Urinary bladder (tissue), 4 donors: ENCODE data around the gene BMPER. TPM values are rescaled to one million over a fixed set of nuclear protein-coding genes. Genes with fewer than 3 reads are reported as not detected.

ENCODE experiments used
- DNase-seq: peaks from one replicate; pipeline ENCODE4 v3.0.0-alpha.2; 2015; ENCODE audit errors: extremely low spot score
- H3K27ac ChIP-seq: one replicate; pipeline ENCODE4 v1.5.1; 2013; ENCODE audit warnings: low read depth, mild to moderate bottlenecking, moderate library complexity
- H3K36me3 ChIP-seq: one replicate; pipeline ENCODE4 v1.6.1; 2013; ENCODE audit warnings: mild to moderate bottlenecking, moderate library complexity; ENCODE audit not compliant: insufficient read depth
- H3K4me1 ChIP-seq: one replicate; pipeline ENCODE4 v1.6.1; 2013; ENCODE audit warnings: mild to moderate bottlenecking, moderate library complexity; ENCODE audit not compliant: insufficient read depth
- H3K4me3 ChIP-seq: one replicate; pipeline ENCODE4 v1.5.1; 2013; ENCODE audit warnings: low read depth, low read length
- WGBS: extraction: QIAGEN DNeasy Blood & Tissue Kit; methylation state at CpG from one replicate; pipeline ENCODE4 v1.1.7; 2013; 5-methylcytosine and 5-hydroxymethylcytosine counted together
- polyA plus RNA-seq: library from polyadenylated mRNA; stranded (reverse); fragments of 200-250 nt; gene quantifications from one replicate; pipeline ENCODE4 v1.2.3, GENCODE V29; 2013
- total RNA-seq: library from RNA; depleted of rRNA; stranded (reverse); fragments of >200 nt; gene quantifications from one replicate; pipeline ENCODE4 v1.2.3, GENCODE V29; 2014
- donor health status: healthy with polysubstance abuse.
- donor health status: healthy.

The BMPER gene
- total and polyA plus RNA-seq, 2 donors, result 3.5 to 18.9 TPM

GRCh38 chr7:34044734-34045353 lies 139.5 kb downstream of the BMPER start:
- Histone ChIP-seq H3K36me3 (no peaks in the 10 kb centered on the region), H3K4me1 (no peaks in the 10 kb centered on the region), H3K4me3 (no peak overlapping the region), H3K27ac (no peak overlapping the region)
- DNase-seq, result no peak
- 92% methylated on average over 7 of the region's 7 CpGs for WGBS

GRCh38 chr7:34048445-34048844 lies 143.1 kb downstream of the BMPER start:
- DNase-seq, result no peak
- Histone ChIP-seq H3K27ac (no peak overlapping the region), H3K4me1 (no peaks in the 10 kb centered on the region), H3K4me3 (no peak overlapping the region), H3K36me3 (no peaks in the 10 kb centered on the region)
- 97% methylated on average over 1 of the region's 1 CpG for WGBS

GRCh38 chr7:34054075-34054474 lies 148.7 kb downstream of the BMPER start:
- H3K36me3 ChIP-seq, result no peaks in the 10 kb centered on the region
- no peak overlapping the region for H3K27ac ChIP-seq
- DNase-seq, result no peak
- H3K4me3 ChIP-seq, result no peak overlapping the region
- WGBS, result 87% methylated on average over 3 of the region's 3 CpGs
- no peaks in the 10 kb centered on the region for H3K4me1 ChIP-seq

GRCh38 chr7:34057136-34057535 lies 151.8 kb downstream of the BMPER start:
- no peak for DNase-seq
- H3K4me3 ChIP-seq, result no peak overlapping the region
- no peaks in the 10 kb centered on the region for H3K36me3 ChIP-seq

GRCh38 chr7:34057956-34058355 lies 152.6 kb downstream of the BMPER start:
- Histone ChIP-seq H3K36me3 (no peaks in the 10 kb centered on the region), H3K4me1 (no peaks in the 10 kb centered on the region), H3K27ac (no peak overlapping the region), H3K4me3 (no peak overlapping the region)
- 92% methylated on average over 5 of the region's 5 CpGs for WGBS
- DNase-seq, result no peak

More at GRCh38 chr7:34057136-34057535, 151.8 kb downstream of the BMPER start:
- H3K4me1 ChIP-seq, result no peaks in the 10 kb centered on the region
- no peak overlapping the region for H3K27ac ChIP-seq

GRCh38 chr7:34058801-34059135 lies 153.4 kb downstream of the BMPER start:
- H3K4me1 ChIP-seq, result no peaks in the 10 kb centered on the region
- WGBS, result 45% methylated on average over 1 of the region's 1 CpG
- H3K36me3 ChIP-seq, result no peaks in the 10 kb centered on the region
- no peak for DNase-seq
- no peak overlapping the region for H3K4me3 ChIP-seq
- no peak overlapping the region for H3K27ac ChIP-seq

GRCh38 chr7:34059136-34059828 lies 153.9 kb downstream of the BMPER start:
- no peaks in the 10 kb centered on the region for H3K4me1 ChIP-seq
- no peaks in the 10 kb centered on the region for H3K36me3 ChIP-seq
- DNase-seq, result no peak
- WGBS, result 56% methylated on average over 8 of the region's 8 CpGs
- H3K27ac ChIP-seq, result no peak overlapping the region
- H3K4me3 ChIP-seq, result no peak overlapping the region

- DNase-seq, result no peak
- Histone ChIP-seq H3K27ac (no peak overlapping the region), H3K4me3 (no peak overlapping the region), H3K36me3 (no peaks in the 10 kb centered on the region), H3K4me1 (no peaks in the 10 kb centered on the region)
- WGBS, result 53% methylated on average over 4 of the region's 4 CpGs
These were observed 155.0 kb downstream of the BMPER start for GRCh38 chr7:34060196-34060947.

- H3K4me3 ChIP-seq, result no peak overlapping the region
- H3K27ac ChIP-seq, result no peak overlapping the region
- WGBS, result 81% methylated on average over 2 of the region's 2 CpGs
- no peaks in the 10 kb centered on the region for H3K36me3 ChIP-seq
- no peaks in the 10 kb centered on the region for H3K4me1 ChIP-seq
- no peak for DNase-seq
These were observed 155.8 kb downstream of the BMPER start for GRCh38 chr7:34061149-34061548.

- 90% methylated on average over 4 of the region's 4 CpGs for WGBS
- no peak for DNase-seq
- Histone ChIP-seq H3K36me3 (no peaks in the 10 kb centered on the region), H3K4me3 (no peak overlapping the region), H3K4me1 (no peaks in the 10 kb centered on the region), H3K27ac (no peak overlapping the region)
These were observed 157.0 kb downstream of the BMPER start for GRCh38 chr7:34062341-34062740.

- H3K4me1 ChIP-seq, result no peaks in the 10 kb centered on the region
- no peak overlapping the region for H3K27ac ChIP-seq
- DNase-seq, result no peak
- H3K4me3 ChIP-seq, result no peak overlapping the region
- H3K36me3 ChIP-seq, result no peaks in the 10 kb centered on the region
These were observed 157.5 kb downstream of the BMPER start for GRCh38 chr7:34062826-34063225.

GRCh38 chr7:34064519-34065158 lies 159.3 kb downstream of the BMPER start:
- 76% methylated on average over 4 of the region's 4 CpGs for WGBS
- Histone ChIP-seq H3K4me1 (no peaks in the 10 kb centered on the region), H3K27ac (no peak overlapping the region), H3K4me3 (no peak overlapping the region), H3K36me3 (no peaks in the 10 kb centered on the region)
- DNase-seq, result no peak

GRCh38 chr7:34066411-34066810 lies 161.1 kb downstream of the BMPER start:
- no peak overlapping the region for H3K4me3 ChIP-seq
- 76% methylated on average over 1 of the region's 1 CpG for WGBS
- DNase-seq, result no peak
- H3K36me3 ChIP-seq, result no peaks in the 10 kb centered on the region
- H3K4me1 ChIP-seq, result no peaks in the 10 kb centered on the region
- H3K27ac ChIP-seq, result no peak overlapping the region
